IMR-90 (cell line): ENCODE data around the gene RAB30.

Source experiments
- CTCF ChIP-seq: conservative IDR thresholded peaks from 2 replicates; pipeline ENCODE4 v1.5.1; 2012; ENCODE audit warnings: mild to moderate bottlenecking, low read depth, low read length, improper control_type of control experiment
- POLR2A ChIP-seq: IDR thresholded peaks from 2 replicates; pipeline ENCODE4 v1.6.1; 2012; ENCODE audit warnings: mild to moderate bottlenecking, low read depth, low read length
- RCOR1 ChIP-seq: IDR thresholded peaks from 2 replicates; pipeline ENCODE4 v1.6.1; 2012; ENCODE audit warnings: mild to moderate bottlenecking, low read length, improper control_type of control experiment; ENCODE audit not compliant: insufficient replicate concordance
- RFX5 ChIP-seq: IDR thresholded peaks from 2 replicates; pipeline ENCODE4 v1.8.0; 2012; ENCODE audit warnings: low read depth, mild to moderate bottlenecking, low read length, moderate library complexity
- SMC3 ChIP-seq: fragments of 150-350 bp; IDR thresholded peaks from 2 replicates; pipeline ENCODE4 v1.6.1; 2016; ENCODE audit warnings: low read depth, mild to moderate bottlenecking, antibody characterized with exemption, low read length, moderate library complexity

GRCh38 chr11:83034673-83035014 is 37.1 kb downstream of the RAB30 start:
- TF ChIP-seq CTCF = no peak
- TF ChIP-seq POLR2A = no peak
- no peak for TF ChIP-seq RCOR1
- TF ChIP-seq RFX5 = no peak
- TF ChIP-seq SMC3 = no peak
